ENCODE data around the gene AUTS2.

AUTS2 gene

GRCh38 chr7:70460562-70460961 lies 862.3 kb downstream of the AUTS2 start:
- no peak for DNase-seq

- DNase-seq, result no peak
These were observed 865.2 kb downstream of the AUTS2 start for GRCh38 chr7:70463352-70463938.

GRCh38 chr7:70466725-70467364 lies 868.6 kb downstream of the AUTS2 start:
- no peak for DNase-seq

GRCh38 chr7:70470746-70471145 lies 872.5 kb downstream of the AUTS2 start:
- no peak for DNase-seq

DNA sequence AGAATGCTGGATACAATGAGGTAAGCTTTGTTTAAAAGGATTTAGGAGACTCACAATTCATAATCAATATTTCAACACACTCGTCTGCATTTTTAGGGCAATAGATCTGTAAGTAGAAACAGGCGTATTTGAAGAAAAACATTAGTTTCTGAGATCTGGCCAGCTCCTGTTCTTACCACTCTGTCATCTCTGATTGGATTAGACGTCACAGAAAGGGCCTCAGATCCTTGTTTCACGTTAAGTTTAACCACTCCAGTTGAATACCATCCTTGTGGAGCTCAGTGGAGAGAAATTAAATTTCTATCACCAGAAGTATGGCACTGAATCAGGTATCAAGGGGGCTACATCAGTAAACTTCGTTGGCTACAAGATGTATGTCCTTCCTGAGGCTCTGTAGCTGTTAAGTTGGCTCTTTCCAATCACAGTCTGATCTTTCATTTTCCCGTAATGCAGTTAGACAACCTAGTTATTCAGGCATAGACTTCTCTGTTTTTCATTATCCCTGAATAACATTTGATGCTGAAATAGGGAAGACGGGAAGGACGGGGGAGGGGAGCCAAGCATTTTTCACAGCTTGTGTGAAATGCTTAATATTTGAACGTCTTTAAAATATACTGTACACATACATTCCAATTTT lies 874.4 kb downstream of the AUTS2 start:
- DNase-seq, result no peak

- DNase-seq, result no peak
These were observed 876.5 kb downstream of the AUTS2 start for GRCh38 chr7:70474639-70475234.

- no peak for DNase-seq
These were observed 879.0 kb downstream of the AUTS2 start for GRCh38 chr7:70477036-70478010.

- no peak for DNase-seq
These were observed 881.1 kb downstream of the AUTS2 start for GRCh38 chr7:70479153-70480021.

DNA sequence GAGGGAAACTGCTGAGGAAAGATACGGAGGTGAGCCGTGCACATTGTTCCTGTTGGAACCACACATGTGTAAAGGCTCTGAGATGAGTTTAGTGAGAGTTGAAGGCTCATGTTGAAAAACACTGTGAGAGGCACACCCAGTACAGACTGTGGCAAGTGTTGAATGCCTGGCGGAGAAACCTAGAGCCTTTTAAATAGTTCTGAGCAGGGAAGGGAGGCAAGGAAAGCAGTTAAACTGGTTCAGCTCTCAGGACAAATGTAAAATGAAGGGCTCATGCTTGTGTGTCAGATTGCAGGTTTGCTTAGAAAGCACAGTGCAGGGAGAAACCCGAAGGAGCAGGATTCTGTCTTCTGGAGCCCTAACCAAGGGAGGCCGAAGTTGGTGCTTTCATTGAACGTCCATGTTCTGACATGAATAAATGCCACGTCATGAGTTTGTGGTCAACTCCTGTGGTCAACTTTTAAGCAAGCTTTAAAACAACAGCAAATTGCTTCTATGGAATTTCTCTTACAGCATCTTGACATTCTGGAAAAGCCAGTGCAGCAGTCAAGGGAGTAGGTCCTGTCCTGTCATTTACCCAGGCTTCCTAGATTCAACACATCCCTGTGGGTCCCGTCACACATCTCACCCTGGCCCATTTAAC lies 882.8 kb downstream of the AUTS2 start:
- DNase-seq, result no peak

- DNase-seq, result no peak
These were observed 883.4 kb downstream of the AUTS2 start for GRCh38 chr7:70481570-70482123.

DNA sequence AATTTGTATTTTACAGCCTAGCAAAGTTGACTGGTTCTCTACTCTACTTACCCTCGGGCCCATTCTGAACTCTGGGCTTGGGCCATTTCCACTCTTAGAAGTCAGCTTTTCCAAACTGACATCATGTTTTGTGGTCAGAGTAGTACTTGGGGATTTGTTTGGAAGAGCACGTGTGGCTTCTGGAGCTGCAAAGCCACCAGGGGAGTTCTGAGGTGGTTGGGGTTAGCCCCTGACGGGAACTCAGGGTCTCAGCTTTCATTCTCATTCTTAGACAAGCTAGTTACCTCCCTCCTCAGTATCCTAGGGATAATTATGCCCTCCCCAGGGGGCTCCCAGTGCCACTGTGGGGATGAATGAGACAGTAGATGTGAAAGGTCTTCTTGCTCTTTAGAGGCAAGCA lies 886.0 kb downstream of the AUTS2 start:
- no peak for DNase-seq

- DNase-seq, result no peak
These were observed 888.7 kb downstream of the AUTS2 start for GRCh38 chr7:70486977-70487376.

- DNase-seq, result no peak
These were observed 889.2 kb downstream of the AUTS2 start for GRCh38 chr7:70487428-70487827.

DNA sequence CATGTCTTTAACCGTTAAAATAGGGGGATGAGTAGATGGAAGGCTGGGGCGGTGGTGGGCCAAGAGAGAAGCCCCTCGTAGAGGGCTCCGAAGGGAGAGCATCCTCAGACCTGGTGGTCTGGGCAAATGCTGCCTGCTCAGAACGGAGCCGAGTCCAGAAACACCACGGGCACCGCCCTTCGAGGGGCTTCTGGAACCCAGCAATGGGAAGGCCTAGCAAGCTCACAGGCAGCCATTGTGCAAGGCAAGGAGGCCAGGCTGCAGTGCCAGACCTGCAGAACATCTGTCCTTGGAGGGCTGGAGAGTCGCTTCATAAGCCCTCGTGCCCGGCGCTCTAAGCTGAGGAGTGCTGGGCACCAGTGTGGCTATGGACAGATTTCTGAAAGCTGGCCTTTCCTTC lies 889.6 kb downstream of the AUTS2 start:
- DNase-seq, result no peak

DNA sequence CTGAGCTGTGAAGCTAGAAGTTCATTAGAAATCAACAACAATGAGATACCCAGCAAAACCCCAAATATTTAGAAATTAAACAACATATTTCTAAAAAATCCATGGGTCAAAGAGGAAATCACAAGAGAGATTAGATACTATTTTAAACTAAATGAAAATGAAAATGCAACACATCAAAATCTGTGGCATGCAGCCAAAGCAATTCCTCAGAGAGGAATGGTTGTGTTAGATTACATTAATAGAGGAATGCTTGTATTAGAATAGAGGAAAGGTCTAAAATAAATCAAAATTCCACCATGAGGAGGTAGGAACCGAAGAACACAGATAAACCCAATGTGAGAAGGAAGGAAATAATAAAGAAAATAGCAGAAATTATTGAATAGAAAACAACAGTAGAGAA lies 891.5 kb downstream of the AUTS2 start:
- no peak for DNase-seq

GRCh38 chr7:70492625-70493024 lies 894.4 kb downstream of the AUTS2 start:
- DNase-seq, result no peak

GRCh38 chr7:70494225-70495032 lies 896.2 kb downstream of the AUTS2 start:
- no peak for DNase-seq

DNA sequence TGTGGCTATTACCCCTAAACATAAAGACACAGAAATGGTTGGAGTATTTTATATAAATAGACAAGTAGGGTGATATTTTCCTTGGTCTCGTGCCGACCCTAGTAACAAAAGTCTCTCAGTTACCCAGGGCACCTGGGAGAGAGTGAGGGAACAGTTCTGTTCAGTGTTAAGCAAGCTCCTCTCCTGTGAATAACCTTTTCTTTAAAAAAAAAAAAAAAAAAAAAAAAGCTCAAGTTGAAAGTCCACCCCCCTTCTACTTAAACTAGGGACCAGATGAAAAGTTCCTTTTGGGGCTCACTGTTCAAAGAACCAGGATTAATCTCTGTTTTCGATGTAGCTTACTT lies 896.7 kb downstream of the AUTS2 start:
- no peak for DNase-seq

DNA sequence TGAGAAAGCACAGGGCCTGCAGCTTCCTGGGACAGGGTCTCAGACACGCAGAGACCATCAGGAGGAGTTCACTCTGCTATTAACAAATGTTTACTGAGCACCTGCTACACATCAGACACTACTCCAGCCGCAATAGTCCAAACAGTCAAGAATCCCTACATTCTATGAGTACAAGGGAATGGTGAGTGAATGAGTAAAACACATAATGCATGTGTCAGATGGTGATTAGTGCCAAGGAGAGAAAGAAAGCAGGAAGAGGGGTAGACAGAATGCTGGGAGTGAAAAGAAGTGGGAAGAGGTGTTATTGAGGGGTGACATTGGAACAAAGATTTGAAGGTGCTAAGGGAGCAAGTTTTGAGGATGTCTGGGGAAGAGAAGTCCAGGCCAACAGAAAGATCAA lies 899.5 kb downstream of the AUTS2 start:
- no peak for DNase-seq
